ENCODE data around the gene DNAJC2.

The DNAJC2 gene

DNA sequence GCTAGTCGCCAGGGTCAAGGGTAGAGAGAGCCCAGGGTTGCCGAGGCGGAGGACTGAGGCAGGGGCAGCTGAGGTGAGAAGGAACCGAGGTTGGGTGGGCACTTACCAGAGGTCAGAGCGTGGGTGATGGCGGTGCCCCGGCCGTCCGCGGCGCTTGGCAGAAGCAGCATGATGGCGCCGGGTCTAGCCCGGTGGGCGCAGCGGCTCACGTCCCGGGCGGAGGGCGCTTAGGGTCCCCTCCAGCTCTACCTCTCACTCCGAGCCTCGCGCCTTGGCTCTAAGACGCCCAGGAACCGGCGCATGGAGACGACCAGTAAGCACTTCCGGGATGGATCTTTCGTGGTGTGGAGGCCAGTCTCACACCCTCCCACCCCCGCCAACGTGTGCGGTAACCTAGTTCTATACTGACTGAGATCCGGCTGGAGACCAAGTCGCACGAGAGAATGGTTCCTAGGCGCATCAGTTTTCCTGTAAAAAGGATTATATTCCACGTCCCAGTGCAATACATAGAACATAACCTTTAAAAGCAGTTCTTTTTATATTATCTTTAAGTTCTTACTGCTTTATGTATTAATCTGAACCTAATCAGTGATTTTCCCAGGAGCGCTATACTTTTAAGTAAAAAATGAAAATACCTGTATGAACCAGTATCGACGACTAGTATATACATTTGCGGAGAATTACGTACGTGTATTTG lies at the start of gene DNAJC2:
TSS of gene DNAJC2 (minus strand) at position 315 of the 697 bp plus-strand sequence. CDS start at position 170, 145 bp downstream.
- DNase-seq = peak; percentile 94

- DNase-seq = peak; percentile 4
Measured at GRCh38 chr7:103391976-103392375, 47.4 kb upstream of the DNAJC2 start.

DNA sequence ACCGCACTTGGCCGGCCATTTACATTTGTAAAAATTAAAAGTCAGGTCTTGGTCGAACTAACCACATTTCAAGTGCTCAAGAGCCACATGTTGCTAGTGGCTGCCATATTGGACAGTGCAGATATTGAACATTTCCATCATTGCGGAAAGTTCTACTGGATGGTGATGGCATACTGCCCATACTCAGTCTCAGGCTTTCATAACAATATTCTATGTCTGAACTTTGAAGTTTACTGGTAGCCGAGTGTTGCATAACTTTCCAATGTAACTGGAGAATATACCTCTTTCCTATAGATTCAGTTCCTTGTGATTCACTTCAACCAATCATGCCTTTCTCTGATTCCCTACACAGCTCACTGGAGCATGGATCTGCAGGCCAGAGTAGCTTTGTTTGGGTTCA lies 46.6 kb upstream of the DNAJC2 start:
- DNase-seq = no peak

DNA sequence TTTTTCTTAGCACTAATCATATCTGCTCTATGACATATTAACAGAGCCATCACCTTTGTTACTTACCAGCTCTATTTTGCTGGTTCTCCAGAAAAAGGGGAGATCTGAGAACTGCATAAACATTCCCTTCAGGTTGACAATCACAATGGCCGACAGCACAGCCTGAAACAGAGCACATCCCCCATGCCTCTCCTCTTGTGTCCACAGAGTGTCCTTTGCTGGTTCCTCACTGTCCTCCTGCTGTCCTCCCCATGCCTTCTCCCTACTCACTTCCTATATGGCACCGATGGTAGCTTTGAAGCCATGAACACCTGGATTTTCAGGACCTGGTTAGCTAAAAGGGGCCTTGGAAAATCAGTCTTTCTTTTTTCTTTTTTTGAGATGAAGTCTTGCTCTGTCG lies 44.7 kb upstream of the DNAJC2 start:
- DNase-seq = no peak

DNA sequence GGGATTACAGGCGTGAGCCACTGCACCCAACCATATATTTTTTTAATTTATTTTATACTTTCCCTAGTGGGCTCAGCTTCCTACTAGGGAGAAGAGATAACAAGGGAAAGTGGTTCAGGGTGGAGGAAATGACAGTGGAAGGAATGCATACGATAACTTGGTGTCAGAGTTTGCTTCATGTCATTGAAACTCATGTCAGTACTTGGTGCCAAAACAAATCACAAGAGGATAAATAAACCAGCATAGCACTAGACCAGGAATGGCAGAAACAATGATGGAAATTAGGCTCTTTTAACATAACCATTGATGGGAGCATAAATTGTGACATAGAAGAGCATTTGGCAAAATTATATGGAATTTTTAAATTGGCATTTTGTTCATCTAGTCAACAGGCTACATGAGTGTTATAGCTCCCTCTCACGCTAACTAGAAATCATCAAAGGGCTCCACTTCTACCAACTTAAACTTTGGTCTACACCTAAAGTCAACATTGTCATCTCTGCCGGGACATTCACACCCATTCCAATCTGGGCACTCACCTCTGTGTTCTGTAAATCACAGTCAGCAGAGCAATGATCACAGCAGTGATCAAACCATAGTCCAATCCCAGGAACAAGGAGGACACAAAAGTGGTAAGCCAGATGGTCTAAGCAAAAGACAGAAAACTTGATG lies 44.0 kb upstream of the DNAJC2 start:
- no peak for DNase-seq

GRCh38 chr7:103387242-103387641 lies 42.7 kb upstream of the DNAJC2 start:
- DNase-seq = no peak

GRCh38 chr7:103382032-103382402 lies 37.5 kb upstream of the DNAJC2 start:
- DNase-seq = no peak

DNA sequence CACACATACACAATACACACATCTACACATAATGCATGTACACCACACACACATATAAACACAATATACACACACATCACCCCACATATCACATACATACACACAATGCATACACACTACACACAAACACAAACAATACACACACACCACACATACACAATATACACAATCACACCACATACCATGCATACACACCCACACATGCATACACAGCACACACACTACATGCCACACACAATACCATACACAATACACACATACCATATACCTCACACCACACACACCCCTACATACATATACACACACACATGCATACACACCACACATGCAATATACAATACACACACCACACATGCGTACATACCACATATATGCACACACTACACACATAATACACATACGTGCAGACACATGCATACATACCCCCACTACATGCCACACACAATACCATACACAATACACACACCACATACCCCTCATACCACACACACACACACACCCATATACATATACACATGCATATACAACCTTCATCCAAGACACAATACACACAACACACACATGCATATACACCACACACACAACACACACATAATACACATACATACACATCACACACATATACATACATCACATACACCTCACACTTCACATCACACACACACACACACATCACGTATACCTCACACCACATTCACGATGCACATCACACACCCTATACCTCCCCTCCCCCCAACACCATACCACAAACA lies 36.9 kb upstream of the DNAJC2 start:
- no peak for DNase-seq

DNA sequence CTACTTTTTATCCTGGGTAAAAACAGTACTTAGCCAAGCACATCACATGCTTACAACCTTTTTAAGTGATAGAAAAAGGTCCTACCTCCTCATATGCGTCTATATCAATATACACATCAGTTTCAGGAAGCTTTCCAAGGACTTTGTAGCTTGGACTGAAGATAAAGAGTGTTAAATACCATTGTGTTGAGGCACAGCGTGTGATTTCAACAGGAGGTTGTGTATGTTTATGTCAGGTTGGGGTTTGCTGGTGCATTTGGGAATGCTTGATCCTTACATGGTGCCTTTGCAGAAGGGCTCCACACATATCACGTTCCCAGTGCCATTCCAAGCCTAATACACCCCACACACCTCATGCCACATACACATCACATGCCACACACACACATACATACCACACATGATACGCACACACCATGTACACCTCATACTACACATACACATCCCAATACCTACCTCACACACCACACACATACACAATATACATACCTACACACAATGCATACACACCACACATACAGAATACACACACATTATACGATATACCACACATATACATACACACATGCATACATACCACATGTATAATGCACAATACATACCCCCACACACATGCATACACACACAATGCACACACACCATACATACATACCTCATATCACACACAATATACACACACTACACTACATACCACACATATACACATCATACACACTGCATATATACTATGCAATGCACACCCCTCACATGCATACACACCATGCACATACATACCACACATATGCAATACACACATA lies 36.0 kb upstream of the DNAJC2 start:
- no peak for DNase-seq

DNA sequence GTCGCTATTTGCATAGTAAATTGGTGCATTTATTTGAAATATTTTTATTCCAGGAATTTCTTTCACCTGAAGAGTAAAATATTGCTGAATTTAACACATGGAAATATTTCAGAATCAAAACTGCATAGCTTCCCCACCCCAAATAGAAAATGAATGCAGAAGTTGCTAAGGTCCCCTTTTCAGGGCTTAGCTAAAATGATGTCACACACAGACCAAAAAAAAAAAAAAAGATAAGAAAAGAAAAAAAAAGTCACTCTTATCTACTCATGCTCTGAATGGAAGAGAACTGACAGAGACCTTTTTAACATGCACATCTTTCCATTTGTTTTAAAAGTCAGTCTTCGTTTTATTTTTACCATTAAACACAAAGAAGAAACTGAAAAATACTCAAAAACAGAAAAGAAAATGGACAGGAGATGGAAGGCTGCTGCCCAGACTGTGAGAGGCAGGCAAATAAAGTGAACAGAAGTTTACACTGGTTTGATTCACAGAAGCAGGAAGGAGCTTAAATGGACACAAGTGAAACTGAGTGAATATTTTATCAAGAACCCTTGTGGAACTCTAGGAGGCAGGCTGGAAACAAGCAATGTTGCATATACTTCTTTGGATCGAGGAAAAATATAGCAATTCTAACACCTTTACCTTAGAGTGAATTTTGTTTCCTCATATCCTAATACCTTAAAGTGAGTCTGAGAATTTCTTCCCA lies 34.9 kb upstream of the DNAJC2 start:
- no peak for DNase-seq

GRCh38 chr7:103373866-103374643 lies 29.5 kb upstream of the DNAJC2 start:
- DNase-seq = no peak

GRCh38 chr7:103369432-103369831 lies 24.9 kb upstream of the DNAJC2 start:
- DNase-seq = no peak

DNA sequence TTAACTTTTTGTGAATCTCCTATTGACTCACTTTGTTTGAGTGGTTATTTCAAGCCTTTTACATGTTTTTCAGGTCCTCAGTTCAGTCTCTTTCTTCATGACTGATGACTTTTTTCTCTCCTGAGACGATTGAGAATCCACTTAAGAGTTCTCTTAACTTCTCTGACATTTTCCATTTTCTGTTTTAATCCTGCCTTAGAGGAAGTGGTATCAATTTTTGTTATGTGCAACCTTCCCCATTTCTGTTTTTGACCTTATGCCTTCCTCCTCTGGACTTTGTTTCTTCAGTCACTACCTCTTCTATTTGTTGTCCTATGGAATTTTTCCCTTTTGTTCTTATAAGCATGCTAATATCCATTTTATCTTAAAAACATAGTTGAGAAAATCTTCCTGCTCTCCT lies 5.2 kb upstream of the DNAJC2 start:
- DNase-seq = no peak

DNA sequence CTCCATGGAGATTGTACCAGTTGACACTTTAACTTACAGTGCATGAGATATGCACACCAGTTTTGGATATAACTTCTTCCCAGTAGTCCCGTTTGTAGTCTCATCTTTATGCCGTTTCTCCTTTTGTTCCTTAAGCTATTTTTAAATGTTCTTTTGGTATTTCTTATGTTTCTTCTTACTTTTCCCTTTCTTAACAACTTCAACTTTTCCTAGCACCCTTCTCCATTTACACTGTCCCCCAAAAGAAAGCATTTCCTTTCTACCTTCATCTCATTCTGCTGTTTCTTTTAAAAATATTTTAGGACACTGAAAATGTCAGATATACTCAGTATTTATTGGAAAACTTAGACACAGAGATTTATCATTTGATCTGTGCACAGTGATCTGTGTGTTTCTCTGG lies 4.4 kb upstream of the DNAJC2 start:
- DNase-seq = no peak

DNA sequence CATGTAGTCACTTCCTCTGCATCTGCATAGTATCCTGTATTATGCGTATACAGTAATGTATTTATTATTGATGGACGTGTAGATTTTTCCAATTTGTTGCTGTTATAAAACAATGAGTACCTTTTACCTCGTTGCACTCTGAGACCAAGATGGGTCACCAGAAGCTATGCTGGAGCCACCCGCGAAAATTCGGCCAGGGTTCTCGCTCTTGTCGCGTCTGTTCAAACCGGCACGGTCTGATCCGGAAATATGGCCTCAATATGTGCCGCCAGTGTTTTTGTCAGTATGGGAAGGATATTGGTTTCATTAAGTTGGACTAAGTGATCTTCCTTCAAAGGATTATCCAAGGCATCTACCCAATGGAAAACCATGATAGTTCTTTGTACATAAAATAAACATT lies 3.9 kb upstream of the DNAJC2 start:
- no peak for DNase-seq

GRCh38 chr7:103347507-103348267 lies 3.1 kb upstream of the DNAJC2 start, which contains the start of gene PSMC2:
Gene PSMC2, plus strand, starts transcription at chr7:103347643. Its CDS starts 69 bp downstream, at chr7:103347712.
- DNase-seq = peak; percentile 91

GRCh38 chr7:103346396-103346795 lies 1.8 kb upstream of the DNAJC2 start:
- no peak for DNase-seq

DNA sequence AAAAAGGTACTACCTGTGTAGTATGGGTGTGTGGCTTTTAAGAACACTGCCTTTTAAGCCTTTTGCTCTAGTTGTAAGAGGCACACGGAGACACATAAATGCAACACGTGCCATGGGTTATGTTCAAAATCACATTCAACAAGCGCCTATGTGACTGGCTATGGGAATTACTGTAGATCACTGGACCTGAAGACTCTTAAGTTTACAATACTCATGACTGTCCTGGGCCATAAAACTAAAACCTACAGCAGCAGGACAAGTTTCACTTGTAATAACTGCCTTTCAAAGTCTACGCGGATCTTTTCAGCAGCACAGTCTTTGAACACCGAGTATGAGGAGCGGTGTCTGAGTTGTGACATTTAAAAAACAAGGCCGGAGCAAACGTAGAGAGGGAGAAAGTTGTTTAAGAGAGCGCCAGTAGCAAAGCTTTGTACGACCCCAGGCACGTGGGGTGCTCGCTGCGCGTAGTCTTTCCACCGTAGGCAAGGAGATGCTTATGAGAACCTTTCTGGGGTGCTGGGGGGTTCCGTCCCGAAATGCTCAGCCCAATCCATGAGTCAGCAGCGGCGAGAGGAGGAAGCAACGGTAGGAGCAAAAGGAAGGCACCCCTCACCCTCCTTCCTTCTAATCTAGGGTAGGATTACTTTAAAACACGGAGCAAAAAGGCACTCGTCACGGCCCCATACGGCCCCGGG lies 662 bp downstream of the DNAJC2 start:
- peak; percentile 43 for DNase-seq

DNA sequence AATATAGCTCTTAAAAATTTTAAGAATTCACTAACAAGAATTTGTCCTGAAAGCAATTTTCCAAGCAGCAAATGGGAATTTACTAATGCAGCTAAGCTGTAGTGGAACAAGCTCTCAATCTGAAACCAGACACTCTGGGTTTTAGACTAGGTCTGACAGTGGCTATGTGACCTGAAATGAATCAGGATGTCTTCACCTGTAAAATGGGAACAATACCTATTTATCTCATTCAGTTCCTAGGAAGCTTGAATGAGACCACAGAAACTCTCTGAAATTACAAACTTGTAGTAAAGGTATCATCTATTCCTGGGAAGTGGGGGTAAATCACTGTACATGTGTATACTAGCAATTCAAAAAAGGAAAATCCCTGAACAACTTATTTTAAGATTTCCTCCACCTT lies 1.2 kb downstream of the DNAJC2 start:
- DNase-seq = no peak

DNA sequence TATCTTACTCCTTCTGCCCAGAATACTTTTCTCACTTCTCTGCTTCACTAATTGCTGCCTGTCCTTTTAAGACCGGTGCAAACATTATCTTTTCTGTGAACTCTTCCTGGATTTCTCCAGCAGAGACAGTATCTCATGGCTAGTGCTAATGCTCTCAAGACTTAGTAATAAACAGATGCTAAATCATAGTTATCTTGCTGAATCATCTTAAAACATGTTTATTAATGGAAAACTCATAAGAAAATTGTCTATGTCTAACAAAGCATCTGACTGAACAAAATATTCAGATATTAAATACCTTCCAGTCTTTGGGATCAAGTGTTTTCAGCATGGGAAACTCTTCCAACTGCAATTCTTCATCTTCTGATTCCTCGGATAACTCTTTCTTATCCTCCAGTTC lies 3.1 kb downstream of the DNAJC2 start:
- no peak for DNase-seq
